H1 (cell line): ENCODE data around the gene CHST8. TPM values are rescaled to one million over a fixed set of nuclear protein-coding genes. Genes with fewer than 3 reads are reported as not detected.

Experiments
- BACH1 ChIP-seq: IDR thresholded peaks from 2 replicates; pipeline ENCODE4 v1.6.1; 2012; ENCODE audit warnings: low read length, improper control_type of control experiment
- CEBPB ChIP-seq: IDR thresholded peaks from 2 replicates; pipeline ENCODE4 v1.6.1; 2012; ENCODE audit warnings: low read depth, low read length
- CTCF ChIP-seq, 3 experiments: IDR thresholded peaks; 1 replicate in 2 of 3; 2 replicates in 1 of 3; pipeline versions ENCODE4 v1.5.1 to v1.6.1; 2011; ENCODE audit warnings: low read length in 3 of 3, mild to moderate bottlenecking in 3 of 3, inconsistent platforms in 2 of 3, low read depth in 1 of 3, moderate library complexity in 1 of 3; ENCODE audit not compliant: insufficient read depth in 1 of 3; ENCODE audit errors: control extremely low read depth in 1 of 3
- JUN ChIP-seq: IDR thresholded peaks from 2 replicates; pipeline ENCODE4 v1.6.1; 2011; ENCODE audit warnings: low read depth, mild to moderate bottlenecking, improper control_type of control experiment, low read length
- KDM1A ChIP-seq: fragments of 200-600, 300-600 bp; sonication (generic); IDR thresholded peaks from 2 replicates; pipeline ENCODE4 v1.7.1; 2016; ENCODE audit warnings: mild to moderate bottlenecking, low read length, borderline replicate concordance
- RFX5 ChIP-seq: IDR thresholded peaks from 2 replicates; pipeline ENCODE4 v1.6.1; 2011; ENCODE audit warnings: low read depth, low read length, improper control_type of control experiment, borderline replicate concordance
- RXRA ChIP-seq: IDR thresholded peaks from 2 replicates; pipeline ENCODE4 v1.6.1; 2011; ENCODE audit warnings: low read depth, mild to moderate bottlenecking, low read length, moderate library complexity; ENCODE audit not compliant: insufficient read depth
- SIX5 ChIP-seq: IDR thresholded peaks from 2 replicates; pipeline ENCODE4 v1.6.1; 2011; ENCODE audit warnings: mild to moderate bottlenecking, low read depth, low read length
- ZNF274 ChIP-seq: IDR thresholded peaks from 2 replicates; pipeline ENCODE4 v1.7.0; 2012; ENCODE audit warnings: low read length, borderline replicate concordance; ENCODE audit errors: extremely low read depth
- polyA plus RNA-seq, 7 experiments: library from polyadenylated mRNA; depleted of rRNA in 3 of 7; stranded (reverse) in 5 of 7; unstranded in 2 of 7; fragments of >200 nt in 5 of 7; fragments of 200-250 nt in 2 of 7; gene quantifications; 1 replicate in 5 of 7; 2 replicates in 1 of 7; 4 replicates in 1 of 7; pipeline versions ENCODE4 v1.2.1 to v1.2.3, GENCODE V29; 2011 to 2013; ENCODE audit warnings: missing spikeins in 2 of 7, mixed read lengths in 2 of 7
- total RNA-seq: library from RNA; stranded (reverse); fragmentation: NEBNext Ultra II Directional; extraction: Animal tissue kit (Norgen Biotek cat#: 25700); gene quantifications from 2 replicates; pipeline ENCODE4 v1.2.1, GENCODE V29; 2021

CHST8 gene
- total and polyA plus RNA-seq, 2 of the 8 experiments (the other 6 are each of a cell fraction or from before 2014, with no cell fraction given): 10.8 to 28.2 TPM

GRCh38 chr19:33690378-33691029, 68.8 kb downstream of the CHST8 start (continued):
- TF ChIP-seq KDM1A (no peak), ZNF274 (no peak), CTCF (IDR thresholded peaks at IDR 0.05; ENCODE audit: control extremely low read depth in 1 of 3, insufficient read depth in 1 of 3, low read depth in 1 of 3, low read length in 3 of 3) (no peak), SIX5 (no peak), BACH1 (no peak), RXRA (no peak), RFX5 (no peak), CEBPB (no peak), JUN (no peak)
